GM12878 (cell line): ENCODE data around the gene DYNC1LI1. TPM values are rescaled to one million over a fixed set of nuclear protein-coding genes. Genes with fewer than 3 reads are reported as not detected.

Experiments
- ATAC-seq: fragments of 200-7000 bp; cut with Tn5 transposase; 3 replicates; pipeline ENCODE4 v1.9.1; 2020; ENCODE audit warnings: mild to moderate bottlenecking, moderate library complexity
- BruUV-seq: library from RNA; stranded (reverse); fragments of 400-500 nt; replicated peaks from 2 replicates; lab custom pipeline; 2021; lab: Mats Ljungman, UMichigan
- CTCF ChIA-PET: fragments of 300-600 bp; sonication (Branson Sonifier 250); formaldehyde crosslinking; extraction: SDS; loops from one replicate; lab custom pipeline; 2021; ENCODE audit warnings: inconsistent platforms; lab: Yijun Ruan, JAX
- POLR2A ChIA-PET: fragments of 350-600 bp; formaldehyde crosslinking; extraction: SDS; loops from one replicate; lab custom pipeline; 2021; ENCODE audit warnings: inconsistent platforms; lab: Charles Lee
- RAD21 ChIA-PET: fragments of 300-600 bp; sonication (Branson Sonifier 250); formaldehyde crosslinking; loops from one replicate; lab custom pipeline; 2023; ENCODE audit warnings: antibody characterized with exemption; ENCODE audit not compliant: unreplicated experiment; lab: Charles Lee
- SMC1A ChIA-PET: fragments of 300-600 bp; sonication (Branson Sonifier 250); formaldehyde crosslinking; loops from one replicate; lab custom pipeline; 2023; ENCODE audit not compliant: unreplicated experiment, uncharacterized antibody; lab: Charles Lee
- DNase-seq: peaks from one replicate; pipeline ENCODE4 v3.0.0-alpha.2; 2011; ENCODE audit warnings: low read depth, low spot score
- FAIRE-seq: peaks from 3 replicates; lab custom pipeline; 2011; peaks lifted over from hg19 to GRCh38; lab: Jason Lieb, UNC
- H2AFZ ChIP-seq: 2 replicates; pipeline ENCODE4 v1.6.0; 2011; ENCODE audit warnings: low read depth, low read length, control low read depth; ENCODE audit not compliant: control insufficient read depth
- H3K27ac ChIP-seq: 2 replicates; pipeline ENCODE4 v1.5.1; 2011; ENCODE audit warnings: control low read depth; ENCODE audit not compliant: control insufficient read depth, insufficient read depth
- H3K27me3 ChIP-seq, 2 experiments: replicated peaks in 1 of 2; 2 replicates each; pipeline versions ENCODE4 v1.6.0 to v1.6.1; 2011; ENCODE audit warnings: low read length in 1 of 2; ENCODE audit not compliant: control insufficient read depth in 2 of 2, insufficient read depth in 2 of 2
- H3K36me3 ChIP-seq, 2 experiments: 2 replicates each; pipeline ENCODE4 v1.5.1; 2011; ENCODE audit warnings: low read length in 1 of 2; ENCODE audit not compliant: control insufficient read depth in 2 of 2, insufficient read depth in 2 of 2
- H3K4me1 ChIP-seq: 2 replicates; pipeline ENCODE4 v1.6.1; 2011; ENCODE audit warnings: mild to moderate bottlenecking, low read length, moderate library complexity, mixed read lengths; ENCODE audit not compliant: control insufficient read depth, insufficient read depth
- H3K4me2 ChIP-seq: 2 replicates; pipeline ENCODE4 v1.6.0; 2011; ENCODE audit warnings: control low read depth; ENCODE audit not compliant: control insufficient read depth, insufficient read depth
- H3K4me3 ChIP-seq: fragments of 200-600 bp; sonication (generic); 2 replicates; pipeline ENCODE4 v1.5.1; 2016
- H3K79me2 ChIP-seq: 2 replicates; pipeline ENCODE4 v1.6.0; 2011; ENCODE audit warnings: low read length; ENCODE audit not compliant: control insufficient read depth, insufficient read depth
- H3K9ac ChIP-seq: 2 replicates; pipeline ENCODE4 v1.8.0; 2011; ENCODE audit warnings: low read length, control low read depth, mixed read lengths; ENCODE audit not compliant: control insufficient read depth, insufficient read depth
- H3K9me3 ChIP-seq: replicated peaks from 3 replicates; pipeline ENCODE4 v1.5.1; 2011; ENCODE audit warnings: mild to moderate bottlenecking, low read length; ENCODE audit not compliant: control insufficient read depth, insufficient read depth
- H4K20me1 ChIP-seq: 2 replicates; pipeline ENCODE4 v1.6.0; 2011; ENCODE audit not compliant: control insufficient read depth, insufficient read depth
- ATF7 ChIP-seq: fragments of 450-650 bp; IDR thresholded peaks from 2 replicates; pipeline ENCODE4 v1.6.1; 2016; ENCODE audit warnings: low read depth, mild to moderate bottlenecking
- BCL11A ChIP-seq: IDR thresholded peaks from 2 replicates; pipeline ENCODE4 v1.6.1; 2011; ENCODE audit warnings: low read depth, low read length
- CHD4 ChIP-seq: fragments of 200-600 bp; sonication (generic); IDR thresholded peaks from 2 replicates; pipeline ENCODE4 v1.6.1; 2016; ENCODE audit warnings: mild to moderate bottlenecking
- ETV6 ChIP-seq, 2 experiments: fragments of 450-650 bp in 1 of 2; IDR thresholded peaks in 1 of 2; conservative IDR thresholded peaks in 1 of 2; 2 replicates each; pipeline ENCODE4 v1.6.1; 2014; ENCODE audit warnings: antibody characterized with exemption in 1 of 2, borderline replicate concordance in 1 of 2, low read depth in 1 of 2, mild to moderate bottlenecking in 1 of 2, moderate library complexity in 1 of 2
- MYC ChIP-seq: IDR thresholded peaks from 2 replicates; pipeline ENCODE4 v1.6.1; 2011; ENCODE audit warnings: mild to moderate bottlenecking, low read length, moderate library complexity, inconsistent platforms; ENCODE audit not compliant: insufficient read depth, insufficient replicate concordance, insufficient read length, severe bottlenecking
- NFIC ChIP-seq: IDR thresholded peaks from 2 replicates; pipeline ENCODE4 v1.6.1; 2012; ENCODE audit warnings: low read depth, mild to moderate bottlenecking, inconsistent platforms, low read length, moderate library complexity
- WGBS: methylation state at CpG from one replicate; pipeline ENCODE4 v1.1.6; 2016; ENCODE audit warnings: low lambda C conversion rate; ENCODE audit not compliant: insufficient replicate concordance, insufficient coverage; ENCODE audit errors: missing lambda C conversion rate; 5-methylcytosine and 5-hydroxymethylcytosine counted together
- in situ Hi-C: fragments of 300-500 bp; cut with MboI; formaldehyde crosslinking; loops from 9 replicates; pipeline ENCODE4 v1.14.3; 2018; ENCODE audit warnings: mixed read lengths
- intact Hi-C: fragments of 100-400 bp; cut with micrococcal nuclease; formaldehyde crosslinking; loops from one replicate; pipeline ENCODE4 v1.14.2; 2022; ENCODE audit not compliant: unreplicated experiment
- polyA plus RNA-seq, 11 experiments: library from polyadenylated mRNA; depleted of rRNA in 4 of 11; unstranded in 6 of 11; stranded (reverse) in 5 of 11; fragments of >200 nt; fragmentation: Nextera tagmentation in 4 of 11; fragmentation: Illumina TruSeq in 1 of 11; extraction: Ambion mirVana in 4 of 11; extraction: Trizol in 1 of 11; gene quantifications; 1 replicate in 1 of 11; 2 replicates in 10 of 11; pipeline versions ENCODE4 v1.2.1 to v1.2.3, GENCODE V29; 2011 to 2016; ENCODE audit warnings: inconsistent platforms in 2 of 11, missing spikeins in 2 of 11, low read depth in 1 of 11
- total RNA-seq, 4 experiments: library from RNA; depleted of rRNA in 3 of 4; stranded (reverse); fragments of >200 nt in 3 of 4; fragmentation: Illumina TruSeq in 1 of 4; extraction: Trizol in 1 of 4; gene quantifications; 2 replicates each; pipeline versions ENCODE4 v1.2.1 to v1.2.3, GENCODE V29; 2013 to 2021
- TF ChIP-seq, protein P1 (sequence below): IDR thresholded peaks from 2 replicates; pipeline ENCODE4 v1.6.1; 2011; ENCODE audit warnings: borderline replicate concordance, low read depth, mild to moderate bottlenecking, moderate library complexity, low read length; ENCODE audit not compliant: insufficient read depth, poor library complexity, severe bottlenecking
- TF ChIP-seq, protein P2 (sequence below): IDR thresholded peaks from 2 replicates; pipeline ENCODE4 v1.6.1; 2012; ENCODE audit warnings: low read length, inconsistent platforms

The DYNC1LI1 gene
- total and polyA plus RNA-seq, 10 of the 15 experiments (the other 5 are each of a cell fraction or from before 2014, with no cell fraction given) = 11.5 to 51.7 (median 32.0) TPM

DNA sequence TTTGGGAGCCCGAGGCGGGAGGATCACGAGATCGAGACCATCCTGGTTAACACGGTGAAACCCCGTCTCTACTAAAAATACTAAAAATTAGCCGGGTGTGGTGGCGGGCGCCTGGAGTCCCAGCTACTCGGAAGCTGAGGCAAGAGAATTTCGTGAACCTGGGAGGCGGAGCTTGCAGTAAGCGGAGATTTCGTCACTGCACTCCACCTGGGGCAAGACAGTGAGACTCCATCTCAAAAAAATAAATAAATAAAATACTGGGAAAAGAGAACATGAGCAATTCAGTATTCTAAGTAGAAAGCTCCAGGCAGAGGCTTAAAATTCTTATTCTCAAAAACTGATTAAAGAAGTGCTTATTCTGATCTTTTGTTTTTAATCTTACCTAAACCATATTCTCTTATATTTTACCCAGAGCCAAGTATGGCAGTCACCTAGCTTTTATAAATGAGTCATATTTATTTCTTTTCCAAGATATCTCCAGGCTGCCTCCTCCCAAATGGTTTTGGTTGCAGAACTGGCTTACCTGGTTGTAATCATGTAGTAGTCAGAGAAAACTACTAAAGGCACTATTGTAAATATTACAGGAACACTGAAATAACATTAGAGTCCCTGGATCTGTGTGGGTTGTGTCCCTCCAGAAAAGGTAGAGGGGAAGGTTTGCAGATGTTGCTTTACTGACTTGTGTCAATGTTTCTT is 45.8 kb upstream of the DYNC1LI1 start:
- H3K9me3 ChIP-seq = no peaks in the 10 kb centered on the region; the same call in 2 of the 3 replicates
- no peak overlapping the region for H3K4me2 ChIP-seq
- 71% methylated on average over 12 of the region's 14 CpGs for WGBS
- no peak overlapping the region for H3K27ac ChIP-seq
- no peak overlapping the region for H3K9ac ChIP-seq
- intact Hi-C loops (no loop called here), in situ Hi-C loops (no loop called here)
- TF ChIP-seq MYC (no peak), CHD4 (no peak), BCL11A (no peak)
- TF ChIP-seq, protein P1, sequence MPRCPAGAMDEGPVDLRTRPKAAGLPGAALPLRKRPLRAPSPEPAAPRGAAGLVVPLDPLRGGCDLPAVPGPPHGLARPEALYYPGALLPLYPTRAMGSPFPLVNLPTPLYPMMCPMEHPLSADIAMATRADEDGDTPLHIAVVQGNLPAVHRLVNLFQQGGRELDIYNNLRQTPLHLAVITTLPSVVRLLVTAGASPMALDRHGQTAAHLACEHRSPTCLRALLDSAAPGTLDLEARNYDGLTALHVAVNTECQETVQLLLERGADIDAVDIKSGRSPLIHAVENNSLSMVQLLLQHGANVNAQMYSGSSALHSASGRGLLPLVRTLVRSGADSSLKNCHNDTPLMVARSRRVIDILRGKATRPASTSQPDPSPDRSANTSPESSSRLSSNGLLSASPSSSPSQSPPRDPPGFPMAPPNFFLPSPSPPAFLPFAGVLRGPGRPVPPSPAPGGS = no peak
- H3K36me3 ChIP-seq = no peaks in the 10 kb centered on the region
- ATAC-seq = no peak
- POLR2A ChIA-PET = no interaction called here
- no peaks in the 10 kb centered on the region for H3K79me2 ChIP-seq
- no peak overlapping the region for H2AFZ ChIP-seq
- FAIRE-seq = no peak
- RAD21 ChIA-PET = no interaction called here
- peaks cover 0 to 3% of the 10 kb centered on the region in 2 experiments; a peak in 1 of 4 replicates for H3K27me3 ChIP-seq
- H4K20me1 ChIP-seq = no peaks in the 10 kb centered on the region
- BruUV-seq = no TSS peak
- no peak for DNase-seq
- SMC1A ChIA-PET = interaction anchor here (0.7 kb wide), 1 partner anchor 212 kb away, joined by 3 read pairs; no protein-coding TSS in a partner anchor
- H3K4me1 ChIP-seq = no peaks in the 10 kb centered on the region
- CTCF ChIA-PET = interaction anchor here (1.0 kb wide), 1 partner anchor 14 kb away, joined by 3 read pairs; no protein-coding TSS in a partner anchor
- no peak overlapping the region for H3K4me3 ChIP-seq

DNA sequence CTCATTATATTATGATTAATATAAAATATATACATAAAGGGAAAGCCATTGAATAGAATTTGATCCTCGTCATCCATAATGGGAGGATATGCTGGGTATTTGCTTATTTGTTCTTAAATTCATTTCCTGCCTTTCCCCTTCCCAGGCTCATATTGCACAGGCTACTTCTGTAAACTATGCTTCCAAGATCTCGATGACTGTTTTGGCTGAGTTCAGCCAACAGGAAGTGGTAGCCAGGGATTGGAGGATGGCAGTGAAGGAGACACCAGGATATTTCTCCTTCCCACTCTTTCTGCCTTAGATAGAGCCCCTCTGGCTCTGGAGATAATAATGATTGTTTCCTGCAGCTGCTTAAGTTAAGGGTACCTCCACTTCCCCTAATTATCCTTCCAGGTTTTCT is 44.3 kb upstream of the DYNC1LI1 start:
- no peak overlapping the region for H3K27ac ChIP-seq
- H2AFZ ChIP-seq = no peak overlapping the region
- no peak for DNase-seq
- H3K9me3 ChIP-seq = no peaks in the 10 kb centered on the region
- H3K79me2 ChIP-seq = no peaks in the 10 kb centered on the region
- no peak overlapping the region for H3K9ac ChIP-seq
- ATAC-seq = no peak
- H3K36me3 ChIP-seq = no peaks in the 10 kb centered on the region
- CTCF ChIA-PET = no interaction called here
- H4K20me1 ChIP-seq = no peaks in the 10 kb centered on the region
- SMC1A ChIA-PET = no interaction called here
- BruUV-seq = no TSS peak
- no peak overlapping the region for H3K4me2 ChIP-seq
- WGBS = 10% methylated on average over 2 of the region's 2 CpGs
- intact Hi-C loops (no loop called here), in situ Hi-C loops (no loop called here)
- no peak overlapping the region for H3K4me3 ChIP-seq
- POLR2A ChIA-PET = no interaction called here
- H3K4me1 ChIP-seq = no peaks in the 10 kb centered on the region
- no peak for FAIRE-seq
- RAD21 ChIA-PET = interaction anchor here (1.1 kb wide), 1 partner anchor 38 kb away, joined by 4 read pairs; no protein-coding TSS in a partner anchor
- no peak for TF ChIP-seq NFIC
- TF ChIP-seq, protein P2, sequence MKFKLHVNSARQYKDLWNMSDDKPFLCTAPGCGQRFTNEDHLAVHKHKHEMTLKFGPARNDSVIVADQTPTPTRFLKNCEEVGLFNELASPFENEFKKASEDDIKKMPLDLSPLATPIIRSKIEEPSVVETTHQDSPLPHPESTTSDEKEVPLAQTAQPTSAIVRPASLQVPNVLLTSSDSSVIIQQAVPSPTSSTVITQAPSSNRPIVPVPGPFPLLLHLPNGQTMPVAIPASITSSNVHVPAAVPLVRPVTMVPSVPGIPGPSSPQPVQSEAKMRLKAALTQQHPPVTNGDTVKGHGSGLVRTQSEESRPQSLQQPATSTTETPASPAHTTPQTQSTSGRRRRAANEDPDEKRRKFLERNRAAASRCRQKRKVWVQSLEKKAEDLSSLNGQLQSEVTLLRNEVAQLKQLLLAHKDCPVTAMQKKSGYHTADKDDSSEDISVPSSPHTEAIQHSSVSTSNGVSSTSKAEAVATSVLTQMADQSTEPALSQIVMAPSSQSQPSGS = no peak
- no peak for TF ChIP-seq ATF7
- TF ChIP-seq ETV6 (conservative IDR thresholded peaks at IDR 0.05 in 1 of 2, IDR thresholded peaks at IDR 0.05 in 1 of 2; ENCODE audit: borderline replicate concordance in 1 of 2, low read depth in 1 of 2) = no peak
- H3K27me3 ChIP-seq = no peaks in the 10 kb centered on the region
